Measurements from ENCODE around the gene METTL14.

GRCh38 chr4:118746251-118746919, 61.2 kb downstream of the METTL14 start:
- TF ChIP-seq CTCF (IDR thresholded peaks at IDR 0.05; ENCODE audit: borderline replicate concordance, extremely low read depth, low read length, poor library complexity, severe bottlenecking) (no peak), EZH2 (IDR thresholded peaks at IDR 0.05; ENCODE audit: borderline replicate concordance, low read depth, low read length, severe bottlenecking) (no peak)

All from DND-41 (cell line).